Effector CD8-positive, alpha-beta T cell (primary cell): ENCODE data around the gene USP15.
"Not testable (repeated sequence)": the region's sequence is repeated elsewhere in the genome, so short reads cannot be mapped to it uniquely, and the experiment has no call there.

ENCODE experiments used
- DNase-seq: peaks from one replicate; lab custom pipeline; 2025; lab: John Stamatoyannopoulos, UW

USP15 gene

GRCh38 chr12:62446754-62447452, 186.7 kb downstream of the USP15 start:
- no peak for DNase-seq

- no peak for DNase-seq
Observed at GRCh38 chr12:62448436-62448835, 188.2 kb downstream of the USP15 start.

- DNase-seq: not testable (repeated sequence)
Observed at GRCh38 chr12:62455429-62455828, 195.2 kb downstream of the USP15 start.

- DNase-seq: no peak
Observed at GRCh38 chr12:62458626-62459025, 198.4 kb downstream of the USP15 start.

GRCh38 chr12:62459976-62460375, 199.8 kb downstream of the USP15 start:
- DNase-seq: no peak

GRCh38 chr12:62461171-62461837, 201.1 kb downstream of the USP15 start:
- DNase-seq: not testable (repeated sequence)

- not testable (repeated sequence) for DNase-seq
Observed at GRCh38 chr12:62463252-62463651, 203.0 kb downstream of the USP15 start.
